Medulla oblongata (tissue), 1 donor: ENCODE data around the gene TGM4.

Experiments
- DNase-seq: peaks from one replicate; pipeline ENCODE4 v3.0.0-alpha.2; 2015; ENCODE audit errors: extremely low spot score

The TGM4 gene

DNA sequence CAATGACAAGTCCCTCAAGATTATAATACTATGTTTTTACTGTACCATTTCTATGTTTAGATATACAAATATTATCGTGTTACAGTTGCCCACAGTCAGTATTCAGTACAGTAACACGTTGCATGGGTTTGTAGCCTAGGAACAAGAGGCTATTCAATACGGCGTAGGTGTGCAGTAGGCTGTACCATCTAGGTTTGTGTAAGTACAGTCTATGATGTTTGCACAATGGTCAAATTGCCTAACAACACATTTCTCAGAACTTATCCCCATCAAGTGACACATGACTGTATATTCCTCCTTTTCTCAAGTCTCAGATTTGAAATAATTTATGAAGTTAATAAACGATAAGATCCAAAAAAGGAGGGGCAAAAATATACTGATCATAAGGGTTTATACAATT is 79.9 kb downstream of the TGM4 start:
- DNase-seq, result no peak

DNA sequence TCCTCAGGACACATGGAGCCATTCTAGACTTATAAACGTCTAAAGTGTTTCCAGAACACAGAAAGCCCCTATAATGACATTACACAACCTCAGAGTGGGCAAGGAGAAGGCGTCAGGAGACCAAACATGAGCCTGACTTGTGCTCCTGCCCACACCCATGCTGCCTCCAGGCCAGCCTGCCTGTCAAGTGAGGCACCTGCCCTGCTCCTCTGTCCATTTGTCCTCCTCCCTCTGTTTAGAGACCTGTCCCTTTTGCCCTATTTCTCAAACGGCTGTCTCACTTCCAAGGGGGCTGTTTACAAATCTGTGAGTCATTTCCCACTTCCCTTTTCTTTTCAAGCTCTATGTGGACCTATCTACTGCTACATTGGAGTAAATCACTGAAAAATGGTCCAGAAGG is 80.6 kb downstream of the TGM4 start:
- peak; percentile 50 for DNase-seq

DNA sequence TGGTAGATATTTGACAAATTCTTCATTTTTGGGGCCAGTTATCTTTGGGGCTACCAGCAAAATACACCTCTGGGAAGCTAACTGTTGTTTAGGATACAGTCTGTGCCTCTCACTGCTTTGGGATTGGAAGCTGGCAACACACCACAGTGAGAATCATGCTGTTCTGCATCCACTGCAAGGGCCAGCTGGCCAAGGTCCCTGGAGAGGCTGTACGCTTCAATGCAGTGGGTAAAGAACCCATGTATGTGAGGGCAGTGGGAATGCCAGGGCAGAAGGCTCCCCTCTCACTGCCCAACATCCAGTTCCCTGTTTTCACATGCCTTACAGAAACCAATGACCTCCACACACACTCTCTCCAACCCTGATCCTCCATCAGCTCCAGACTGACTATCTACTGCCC is 81.5 kb downstream of the TGM4 start:
- DNase-seq, result no peak

DNA sequence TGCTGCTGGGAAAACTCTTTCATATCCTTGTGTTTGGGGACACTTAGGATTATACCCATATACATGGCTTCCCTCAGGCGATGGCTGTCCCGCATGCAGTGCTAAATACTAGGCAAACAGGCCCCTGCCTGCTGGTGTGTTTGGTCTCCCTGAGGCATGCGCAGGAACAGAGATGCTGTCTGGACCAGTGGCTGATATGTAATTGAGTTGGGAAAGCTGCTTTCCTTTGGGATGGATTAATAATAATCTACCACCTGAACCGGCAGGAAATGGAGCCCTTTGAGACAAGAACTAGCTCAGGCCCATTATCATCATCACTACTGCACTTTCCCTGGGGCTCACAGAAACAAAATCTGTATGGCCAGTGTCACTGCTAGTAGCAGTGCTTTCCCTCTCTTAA is 83.6 kb downstream of the TGM4 start:
- DNase-seq, result no peak

DNA sequence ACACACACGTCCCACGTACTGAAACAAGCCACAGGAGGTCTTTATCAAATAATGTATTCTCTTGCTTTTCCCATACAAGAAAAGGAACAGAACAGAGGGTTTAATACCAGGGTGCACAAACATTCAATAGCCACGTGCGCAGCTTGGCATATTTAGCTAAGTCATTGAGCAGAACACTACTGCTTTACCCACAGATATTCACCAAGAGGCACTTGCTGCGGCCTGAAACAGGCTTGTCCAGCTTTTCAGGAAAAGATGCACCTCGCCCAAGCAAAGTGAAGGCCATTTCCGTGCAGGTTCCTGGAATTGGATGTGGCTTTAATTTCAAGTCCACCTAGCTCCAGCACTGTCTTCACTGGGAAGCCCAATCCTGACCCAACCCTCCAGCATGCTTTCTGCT is 84.0 kb downstream of the TGM4 start:
- no peak for DNase-seq

DNA sequence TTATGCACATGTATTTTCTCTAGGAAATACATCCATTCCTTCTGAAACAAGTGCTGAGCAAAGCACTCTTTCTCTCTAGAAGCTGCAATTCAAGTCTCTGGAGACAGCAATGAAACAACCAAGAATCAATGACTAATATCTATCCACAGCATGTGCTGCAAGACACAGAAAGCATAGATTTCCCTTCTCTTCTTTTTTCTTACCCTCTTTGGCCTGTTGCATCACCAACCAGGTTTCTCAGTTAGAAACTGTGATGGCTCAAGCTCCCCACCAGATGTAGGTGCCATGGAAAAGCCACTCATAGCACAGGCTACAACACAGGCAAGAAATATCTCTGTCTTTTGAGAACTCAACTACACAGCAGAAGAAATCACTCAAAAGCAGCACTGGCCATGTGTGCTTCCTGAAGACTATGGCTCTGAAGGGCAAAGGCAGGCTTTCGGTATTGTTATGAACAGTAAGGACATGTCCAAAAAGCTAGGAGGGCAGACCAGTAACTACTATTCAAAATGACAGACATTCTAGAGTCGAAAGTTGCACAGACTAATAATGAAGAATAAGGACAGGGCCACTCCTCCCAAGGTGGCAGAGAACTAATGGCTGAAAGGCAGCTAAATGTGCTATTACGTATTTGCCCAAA is 86.1 kb downstream of the TGM4 start:
- DNase-seq, result no peak

DNA sequence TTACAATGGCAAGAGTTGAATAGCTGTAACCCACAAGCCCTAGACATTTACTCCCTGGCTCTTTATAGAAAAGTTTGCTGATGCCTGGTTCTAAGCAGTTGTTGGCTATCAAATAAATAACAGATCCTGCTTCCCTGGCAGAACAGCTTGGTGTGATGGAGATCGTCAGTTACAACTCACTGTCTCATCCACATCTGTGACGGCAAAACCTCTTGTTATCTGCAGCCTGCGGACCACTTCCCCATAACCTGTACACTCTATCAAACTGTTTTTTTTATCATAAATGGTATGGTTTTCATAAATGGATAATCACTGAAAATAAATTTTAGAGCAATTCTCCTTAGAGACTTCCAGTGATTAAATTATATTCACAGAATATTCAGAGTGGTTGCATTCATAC is 87.5 kb downstream of the TGM4 start:
- DNase-seq, result no peak

DNA sequence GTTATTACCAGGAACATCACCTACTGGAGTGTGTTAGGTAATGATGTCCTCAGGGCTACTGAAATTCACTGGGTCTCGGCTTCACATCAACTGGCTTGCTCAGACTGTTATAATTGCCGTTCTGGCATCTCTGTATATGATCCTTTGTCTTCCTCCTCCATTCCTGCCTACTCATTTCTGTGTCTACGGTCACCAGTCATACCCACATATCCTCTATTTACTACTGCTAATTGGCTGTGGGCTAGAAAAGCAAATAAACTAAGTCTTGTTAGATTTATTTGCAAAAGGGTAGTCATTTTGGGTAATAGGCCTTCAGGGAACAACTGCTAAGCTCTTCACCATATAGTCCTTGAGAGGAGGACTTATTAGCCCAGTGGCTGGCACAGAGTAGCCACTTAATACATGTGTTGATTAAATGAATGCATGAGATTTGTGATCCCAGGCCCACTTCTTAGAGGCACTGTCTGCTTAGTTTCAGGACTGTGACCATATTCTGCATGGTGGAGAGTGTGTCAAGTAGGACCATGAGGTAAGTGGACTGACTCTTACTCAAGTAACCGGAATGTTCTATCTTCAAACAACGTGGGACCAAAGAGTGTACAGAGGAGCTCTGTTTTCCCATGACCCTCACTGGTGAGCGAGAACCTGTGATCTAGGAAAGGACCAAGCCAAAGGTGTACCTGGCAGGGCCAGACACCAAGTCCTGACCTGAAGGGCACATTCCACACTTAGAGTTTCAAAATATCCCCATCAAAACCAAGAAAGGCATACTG is 88.4 kb downstream of the TGM4 start:
- DNase-seq, result no peak

DNA sequence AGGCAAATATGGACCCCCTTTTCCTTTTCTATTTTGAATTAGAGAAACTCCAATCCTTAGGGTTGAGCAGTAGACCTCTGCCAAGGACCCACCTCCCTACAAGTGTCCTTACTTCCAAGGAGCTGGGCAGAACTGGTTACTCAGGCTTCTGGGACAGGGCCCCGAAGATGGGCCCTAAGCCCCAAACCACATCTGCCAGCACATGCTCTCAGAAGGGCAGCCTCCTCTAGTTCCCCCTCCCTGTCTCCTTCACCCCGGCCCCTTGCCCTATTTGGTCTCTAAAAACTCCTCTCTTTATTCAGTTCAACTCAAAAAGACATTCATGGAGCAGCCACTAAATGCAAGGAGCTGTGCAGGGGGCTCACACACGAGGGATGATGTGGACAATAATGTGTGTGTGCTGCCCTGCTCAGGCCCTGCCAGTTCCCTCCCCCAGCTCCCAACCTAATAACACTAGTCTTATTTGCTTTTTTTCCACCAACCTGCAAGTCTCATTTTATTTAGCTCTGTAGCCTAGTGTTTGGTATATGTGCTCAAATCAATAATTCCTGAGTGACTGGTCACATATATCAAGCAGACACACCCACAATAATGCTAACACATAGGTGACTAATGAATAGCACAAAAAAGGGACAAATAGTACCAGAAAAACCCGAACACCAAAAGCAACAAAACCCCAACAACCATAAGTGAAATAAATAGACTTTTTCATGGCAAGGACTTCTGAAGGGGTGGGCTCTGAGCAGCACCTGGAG is 89.3 kb downstream of the TGM4 start:
- no peak for DNase-seq
